DLD1 (cell line): ENCODE data around the gene HCRTR1.

ENCODE experiments used
- in situ Hi-C: cut with HindIII; loops from 2 replicates; pipeline ENCODE4 v1.10.0; 2017; ENCODE audit warnings: low sequenced_read_pairs

Gene HCRTR1

GRCh38 chr1:31664528-31664927, 47.0 kb downstream of the HCRTR1 start:
- in situ Hi-C loops, result no loop called here

GRCh38 chr1:31665234-31665878, 47.9 kb downstream of the HCRTR1 start:
- in situ Hi-C loops, result no loop called here

GRCh38 chr1:31666263-31666963, 48.9 kb downstream of the HCRTR1 start:
- in situ Hi-C loops, result no loop called here

- in situ Hi-C loops, result no loop called here
Measured at GRCh38 chr1:31667065-31667785, 49.7 kb downstream of the HCRTR1 start.

GRCh38 chr1:31668303-31668883, 50.9 kb downstream of the HCRTR1 start:
- in situ Hi-C loops, result no loop called here

- in situ Hi-C loops, result no loop called here
Measured at GRCh38 chr1:31669433-31669785, 51.9 kb downstream of the HCRTR1 start.

GRCh38 chr1:31669786-31670592, 52.5 kb downstream of the HCRTR1 start:
- in situ Hi-C loops, result no loop called here

GRCh38 chr1:31670593-31670964, 53.1 kb downstream of the HCRTR1 start:
- in situ Hi-C loops, result no loop called here

GRCh38 chr1:31671147-31671546, 53.7 kb downstream of the HCRTR1 start:
- in situ Hi-C loops, result no loop called here

- in situ Hi-C loops, result no loop called here
Measured at GRCh38 chr1:31671561-31672201, 54.2 kb downstream of the HCRTR1 start.

- in situ Hi-C loops, result no loop called here
Measured at GRCh38 chr1:31672986-31673385, 55.5 kb downstream of the HCRTR1 start.

GRCh38 chr1:31673433-31673832, 55.9 kb downstream of the HCRTR1 start:
- in situ Hi-C loops, result no loop called here

GRCh38 chr1:31674626-31675025, 57.1 kb downstream of the HCRTR1 start:
- in situ Hi-C loops, result no loop called here

GRCh38 chr1:31675161-31675560, 57.7 kb downstream of the HCRTR1 start:
- in situ Hi-C loops, result no loop called here

- in situ Hi-C loops, result no loop called here
Measured at GRCh38 chr1:31675756-31676155, 58.3 kb downstream of the HCRTR1 start.
